ENCODE data around the gene BUB3. TPM values are rescaled to one million over a fixed set of nuclear protein-coding genes. Genes with fewer than 3 reads are reported as not detected.

Gene BUB3, protein sequence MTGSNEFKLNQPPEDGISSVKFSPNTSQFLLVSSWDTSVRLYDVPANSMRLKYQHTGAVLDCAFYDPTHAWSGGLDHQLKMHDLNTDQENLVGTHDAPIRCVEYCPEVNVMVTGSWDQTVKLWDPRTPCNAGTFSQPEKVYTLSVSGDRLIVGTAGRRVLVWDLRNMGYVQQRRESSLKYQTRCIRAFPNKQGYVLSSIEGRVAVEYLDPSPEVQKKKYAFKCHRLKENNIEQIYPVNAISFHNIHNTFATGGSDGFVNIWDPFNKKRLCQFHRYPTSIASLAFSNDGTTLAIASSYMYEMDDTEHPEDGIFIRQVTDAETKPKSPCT
- total RNA-seq = 24.8 TPM

DNA sequence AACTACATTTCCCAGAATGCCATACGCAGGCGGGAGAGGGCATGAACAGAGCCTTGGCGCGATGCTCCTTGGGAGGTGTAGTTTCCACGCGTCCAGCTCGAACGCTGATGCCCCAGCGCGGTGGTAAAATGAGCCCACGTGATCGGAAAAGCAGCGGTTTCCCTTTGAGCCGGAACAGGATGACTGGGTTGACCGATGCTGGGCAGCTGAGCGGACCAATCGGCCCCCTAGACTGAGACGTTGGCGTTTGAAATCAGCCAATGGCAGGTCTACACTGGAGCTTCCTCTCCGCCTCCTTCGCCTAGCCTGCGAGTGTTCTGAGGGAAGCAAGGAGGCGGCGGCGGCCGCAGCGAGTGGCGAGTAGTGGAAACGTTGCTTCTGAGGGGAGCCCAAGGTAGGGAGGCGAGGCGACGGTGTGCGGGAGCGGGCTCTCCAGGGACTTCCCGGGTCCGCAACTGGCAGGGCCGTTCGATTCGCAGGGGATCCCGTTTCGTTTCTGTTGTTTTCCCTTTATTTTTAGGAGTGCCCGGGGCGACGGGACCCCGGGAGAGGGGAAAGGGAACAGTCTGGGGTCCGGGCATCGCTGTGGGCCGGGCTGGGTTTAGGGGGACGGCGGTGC, at the start of gene BUB3:
Gene BUB3, plus strand, starts transcription at position 311 of the 619 bp plus-strand sequence. CDS start 516 bp downstream, outside the sequence.
- DNase-seq (ENCODE audit: low spot score) (peak; percentile 99), ATAC-seq (peak; percentile 95)

- ATAC-seq (no peak), DNase-seq (ENCODE audit: low spot score) (no peak)
Observed at GRCh38 chr10:123109466-123109865, 44.7 kb upstream of the BUB3 start.

GRCh38 chr10:123117644-123118417, 36.4 kb upstream of the BUB3 start:
- ATAC-seq (no peak), DNase-seq (ENCODE audit: low spot score) (no peak)

- ATAC-seq (no peak), DNase-seq (ENCODE audit: low spot score) (no peak)
Observed at GRCh38 chr10:123119081-123119480, 35.1 kb upstream of the BUB3 start.

GRCh38 chr10:123126246-123126645, 28.0 kb upstream of the BUB3 start:
- DNase-seq (ENCODE audit: low spot score) = no peak
- ATAC-seq = no peak

GRCh38 chr10:123129618-123130271, 24.5 kb upstream of the BUB3 start:
- DNase-seq (ENCODE audit: low spot score) (no peak), ATAC-seq (no peak)

GRCh38 chr10:123132576-123133477, 21.4 kb upstream of the BUB3 start:
- peak; percentile 85 for DNase-seq (ENCODE audit: low spot score)
- peak; percentile 96 for ATAC-seq

DNA sequence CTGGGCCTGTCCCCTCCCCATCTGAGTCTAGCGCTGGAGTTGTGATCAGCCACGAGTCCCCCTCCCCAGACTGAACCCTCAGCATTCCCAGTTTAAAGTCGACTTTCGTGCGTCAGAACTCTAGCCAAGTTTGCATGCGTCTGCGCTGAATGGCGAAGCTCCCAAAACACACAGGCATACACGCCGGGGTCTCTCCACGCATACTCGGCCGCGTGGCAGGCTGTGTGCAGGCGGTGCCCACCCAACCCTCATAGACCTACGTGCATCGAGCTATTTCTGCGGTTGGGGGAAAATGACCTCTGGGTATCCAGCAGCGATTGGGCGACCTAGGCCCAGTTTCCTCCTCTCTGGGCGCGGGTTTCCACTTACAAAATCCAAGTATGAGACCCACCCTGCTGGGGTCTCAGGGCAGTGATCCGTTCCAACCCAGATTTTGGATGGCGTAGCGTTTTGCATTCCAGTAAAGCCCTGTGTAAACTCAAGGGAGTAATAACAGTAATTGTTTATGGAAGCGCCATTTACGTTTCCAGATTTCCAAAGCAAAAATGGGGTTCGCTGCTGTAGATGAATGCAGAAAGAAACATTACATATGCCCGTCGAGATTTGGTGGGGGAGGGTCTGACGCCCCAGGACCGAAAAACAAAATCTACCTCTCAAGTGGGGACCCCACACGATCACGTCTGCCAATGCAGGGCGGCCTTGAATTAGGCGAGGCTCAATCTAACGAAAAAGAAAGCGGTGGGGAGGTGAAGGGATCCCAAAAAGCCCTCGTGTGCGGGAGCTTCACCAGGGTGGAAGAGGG, 20.5 kb upstream of the BUB3 start:
- ATAC-seq = no peak
- no peak for DNase-seq (ENCODE audit: low spot score)

- ATAC-seq = no peak
- no peak for DNase-seq (ENCODE audit: low spot score)
Observed at GRCh38 chr10:123134343-123134914, 19.8 kb upstream of the BUB3 start.

DNA sequence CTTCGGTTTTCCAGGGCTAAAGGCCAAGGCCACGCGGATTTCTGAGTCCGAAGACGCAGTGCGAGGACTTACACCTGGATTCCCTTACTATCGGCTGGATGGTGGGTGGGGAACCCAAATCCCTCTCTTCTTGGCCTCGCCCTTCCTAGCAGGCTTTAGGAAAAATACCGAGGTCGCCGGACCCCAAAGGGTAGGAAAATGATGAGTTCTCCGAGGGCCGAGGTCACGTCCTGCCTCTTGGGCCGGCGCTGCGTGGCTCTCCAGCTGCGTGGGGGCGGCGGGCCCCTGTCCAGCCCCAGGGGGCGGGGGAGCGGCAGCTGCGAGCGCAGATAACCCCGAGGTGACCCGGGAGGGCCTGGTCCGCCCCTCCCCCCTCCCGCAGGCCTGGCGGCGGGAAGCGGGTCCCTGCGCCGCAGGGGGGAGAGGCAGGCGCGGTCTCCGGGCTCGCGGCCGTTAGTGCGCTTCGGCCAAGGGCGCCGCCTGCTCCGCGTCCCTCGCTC, 19.2 kb upstream of the BUB3 start:
- ATAC-seq = no peak
- DNase-seq (ENCODE audit: low spot score) = no peak

- DNase-seq (ENCODE audit: low spot score) (no peak), ATAC-seq (no peak)
Observed at GRCh38 chr10:123135415-123136141, 18.6 kb upstream of the BUB3 start, which contains the start of gene HMX3. Gene HMX3, plus strand, starts transcription at chr10:123135970. Its CDS starts 81 bp downstream, at chr10:123136051.

DNA sequence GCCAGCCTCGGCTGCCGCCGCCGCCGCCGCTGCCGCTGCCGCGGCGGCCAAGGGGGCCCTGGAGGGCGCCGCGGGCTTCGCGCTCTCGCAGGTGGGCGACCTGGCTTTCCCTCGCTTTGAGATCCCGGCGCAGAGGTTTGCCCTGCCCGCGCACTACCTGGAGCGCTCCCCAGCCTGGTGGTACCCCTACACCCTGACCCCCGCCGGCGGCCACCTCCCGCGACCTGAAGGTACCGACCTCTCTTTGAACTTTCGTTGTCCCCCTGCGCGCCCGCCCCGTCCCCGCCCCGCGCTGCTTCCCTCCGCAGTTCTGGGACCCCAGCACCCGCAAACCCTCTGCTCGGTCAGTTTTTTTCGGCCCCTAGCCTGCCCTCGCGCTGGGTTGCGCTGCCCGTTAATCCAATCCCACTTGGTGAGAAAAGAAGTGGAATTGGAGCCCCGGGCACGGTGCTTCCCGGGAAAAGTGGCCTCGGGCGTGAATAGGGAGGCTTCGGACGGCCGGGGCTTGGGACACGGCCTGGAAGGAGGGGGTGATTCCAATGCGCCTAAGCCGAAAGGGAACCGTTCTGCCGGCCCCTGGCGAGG, 17.9 kb upstream of the BUB3 start:
- no peak for DNase-seq (ENCODE audit: low spot score)

GRCh38 chr10:123136806-123137642, 17.2 kb upstream of the BUB3 start:
- no peak for DNase-seq (ENCODE audit: low spot score)
- ATAC-seq = no peak

More for the DNA sequence above, 17.9 kb upstream of the BUB3 start:
- no peak for ATAC-seq

DNA sequence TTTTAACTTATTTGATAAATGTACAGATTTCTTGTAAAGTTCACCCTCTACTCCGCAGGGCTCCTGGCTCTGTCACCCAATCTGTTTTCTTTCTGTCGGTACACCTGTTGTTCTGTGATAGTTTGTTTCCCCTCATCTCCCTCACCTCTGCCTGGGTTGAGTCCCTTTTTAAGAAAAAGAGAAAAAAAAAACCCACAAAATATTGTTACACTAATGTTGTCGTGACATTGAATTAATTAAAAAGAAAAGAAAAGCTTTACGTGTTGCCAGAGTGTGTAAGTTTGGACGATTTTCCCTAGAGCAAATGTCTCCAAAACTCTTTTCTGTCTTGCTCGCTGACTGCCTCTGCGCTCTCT, 15.1 kb upstream of the BUB3 start:
- DNase-seq (ENCODE audit: low spot score) (no peak), ATAC-seq (no peak)

GRCh38 chr10:123139521-123140163, 14.6 kb upstream of the BUB3 start:
- DNase-seq (ENCODE audit: low spot score) (peak; percentile 71), ATAC-seq (peak; percentile 91)
